Measurements from ENCODE around the gene PRCP.
A peak's percentile ranks its signal among the peaks of the same experiment; 100 is the strongest.
"Not testable (repeated sequence)": the region's sequence is repeated elsewhere in the genome, so short reads cannot be mapped to it uniquely, and the experiment has no call there.

The PRCP gene
- 16.8 to 45.1 (median 29.1) reads per million in 9 experiments for total RNA-seq

DNA sequence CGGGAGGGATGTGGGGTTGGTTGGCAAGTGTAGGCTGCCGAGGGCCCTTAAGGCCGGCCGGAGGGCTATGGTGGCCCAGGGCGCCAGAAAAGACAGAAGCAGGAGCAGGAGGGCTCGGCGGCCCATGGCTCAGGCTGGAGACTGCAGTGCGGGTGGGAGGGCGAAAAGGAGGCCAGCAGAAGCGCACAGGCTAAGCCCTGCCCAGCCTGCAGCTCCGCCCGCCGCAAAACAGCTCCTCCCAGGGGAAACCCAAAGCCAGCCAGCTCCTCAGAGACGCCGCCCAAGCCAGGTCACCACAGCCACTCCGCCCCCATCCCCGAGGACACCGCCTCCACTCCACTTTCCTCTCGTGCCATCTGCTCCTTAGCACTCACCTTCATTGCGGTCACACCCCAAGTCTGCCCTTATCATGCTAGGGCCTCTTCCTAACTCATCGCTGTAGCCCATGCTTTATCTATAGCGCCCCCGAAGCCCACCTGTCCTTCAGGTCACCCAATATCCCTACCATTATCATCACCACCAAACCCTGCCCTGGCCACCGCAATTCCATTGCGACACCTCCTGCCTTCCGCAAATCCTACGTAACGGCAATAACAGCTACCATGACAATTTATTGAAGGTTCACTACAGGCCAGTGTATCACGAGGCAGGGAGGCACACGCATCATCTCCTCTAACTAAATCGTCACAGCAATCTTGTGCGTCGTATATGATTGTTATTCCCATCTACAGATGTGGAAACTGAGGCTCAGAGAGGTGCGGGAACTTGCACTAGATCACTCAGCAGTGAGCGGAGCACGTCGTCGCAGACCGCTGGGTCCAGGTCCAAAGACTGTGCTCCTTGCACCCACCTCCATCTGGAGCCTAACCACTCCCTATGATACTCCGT lies at the start of gene PRCP:
Gene PRCP (minus strand): TSS at position 154 of the 888 bp plus-strand sequence. CDS start 28 bp downstream, at position 126.
- H3K4me1 Mint-ChIP-seq (ENCODE audit: low read depth in 2 of 2): peaks cover 29 to 42% of the 10 kb centered on the region in 2 donors
- H3K36me3 Mint-ChIP-seq (ENCODE audit: insufficient read depth): peaks cover 26% of the 10 kb centered on the region
- peak within 1 kb of the TSS; percentile 89 to 95 for H3K4me3 Mint-ChIP-seq
- ATAC-seq (replicated peaks) (peak; percentile 76), DNase-seq (peak; percentile 92 to 95 (median 93))
- H3K9me3 Mint-ChIP-seq: no peaks in the 10 kb centered on the region
- H3K27me3 Mint-ChIP-seq: no peaks in the 10 kb centered on the region
- H3K27ac Mint-ChIP-seq: peak within 1 kb of the TSS; percentile 97

DNA sequence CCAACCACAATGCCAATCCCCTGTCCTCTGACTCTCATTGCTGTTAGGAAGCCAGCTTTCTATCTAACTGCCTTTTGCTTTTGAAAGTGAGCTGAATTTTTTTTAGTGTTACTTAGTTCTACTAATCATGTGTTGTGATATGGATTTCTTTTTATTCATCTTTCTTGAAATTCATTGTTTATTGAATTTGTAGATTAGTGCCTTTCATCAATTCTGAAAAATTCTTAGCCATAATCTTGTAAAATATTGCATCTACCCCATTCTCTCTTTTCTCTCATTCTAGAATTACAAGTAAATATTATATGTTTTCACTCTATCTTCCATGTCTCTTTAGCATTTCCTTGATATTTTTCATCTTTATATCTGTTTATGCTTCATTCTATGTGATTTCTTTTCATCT lies 49.1 kb upstream of the PRCP start:
- H3K9me3 Mint-ChIP-seq: peaks cover 8 to 15% of the 10 kb centered on the region in 2 donors
- H3K36me3 Mint-ChIP-seq (ENCODE audit: insufficient read depth): peaks cover 3% of the 10 kb centered on the region
- no peak overlapping the region for H3K27ac Mint-ChIP-seq
- H3K4me1 Mint-ChIP-seq (ENCODE audit: low read depth in 2 of 2): peaks cover 4 to 10% of the 10 kb centered on the region in 2 donors
- DNase-seq: no peak
- no peak for ATAC-seq (replicated peaks)
- no peaks in the 10 kb centered on the region for H3K27me3 Mint-ChIP-seq
- no peak overlapping the region for H3K4me3 Mint-ChIP-seq

DNA sequence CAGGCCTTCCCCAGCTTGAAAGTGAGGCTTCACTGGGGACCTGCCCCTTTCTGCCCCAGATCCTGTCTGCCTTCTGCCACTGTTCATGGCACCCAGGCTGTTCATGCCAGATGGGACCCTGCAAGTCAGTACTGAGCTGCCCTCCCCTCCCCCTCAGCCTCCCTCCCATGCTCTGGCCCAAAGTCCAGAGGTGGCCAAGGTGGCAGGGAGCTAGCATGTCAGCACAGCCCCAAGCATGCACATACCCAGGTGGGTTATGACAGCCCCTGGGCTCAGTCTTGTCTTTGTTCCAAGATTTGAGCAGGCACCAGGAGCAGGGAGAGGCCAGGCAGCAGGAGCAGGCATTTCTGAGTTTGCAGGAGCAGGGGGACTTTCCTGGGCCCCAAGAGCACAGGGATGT lies 45.5 kb upstream of the PRCP start:
- Mint-ChIP-seq H3K27ac (no peak overlapping the region), H3K9me3 (no peaks in the 10 kb centered on the region), H3K36me3 (ENCODE audit: insufficient read depth) (no peaks in the 10 kb centered on the region), H3K4me3 (no peak overlapping the region), H3K4me1 (ENCODE audit: low read depth in 2 of 2) (no peaks in the 10 kb centered on the region), H3K27me3 (no peaks in the 10 kb centered on the region)
- DNase-seq (no peak), ATAC-seq (replicated peaks) (no peak)

DNA sequence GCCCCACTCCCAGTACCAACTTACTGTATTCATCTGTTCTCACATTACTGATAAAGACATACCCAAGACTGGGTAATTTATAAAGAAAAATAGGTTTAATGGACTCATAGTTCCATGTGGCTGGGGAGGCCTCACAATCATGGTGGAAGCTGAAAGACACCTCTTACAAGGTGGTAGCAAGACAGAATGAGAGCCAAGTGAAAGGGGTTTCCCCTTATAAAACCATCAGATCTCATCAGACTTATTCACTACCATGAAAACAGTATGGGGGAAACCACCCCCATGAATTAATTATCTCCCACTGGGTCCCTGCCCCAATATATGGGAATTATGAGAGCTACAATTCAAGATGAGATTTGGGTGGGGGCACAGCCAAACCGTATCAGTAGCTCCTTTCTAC lies 44.8 kb upstream of the PRCP start:
- DNase-seq; H3K9me3 Mint-ChIP-seq; H3K4me3 Mint-ChIP-seq; H3K27ac Mint-ChIP-seq; H3K4me1 Mint-ChIP-seq (ENCODE audit: low read depth in 2 of 2); H3K27me3 Mint-ChIP-seq; H3K36me3 Mint-ChIP-seq (ENCODE audit: insufficient read depth); ATAC-seq (replicated peaks): not testable (repeated sequence)

DNA sequence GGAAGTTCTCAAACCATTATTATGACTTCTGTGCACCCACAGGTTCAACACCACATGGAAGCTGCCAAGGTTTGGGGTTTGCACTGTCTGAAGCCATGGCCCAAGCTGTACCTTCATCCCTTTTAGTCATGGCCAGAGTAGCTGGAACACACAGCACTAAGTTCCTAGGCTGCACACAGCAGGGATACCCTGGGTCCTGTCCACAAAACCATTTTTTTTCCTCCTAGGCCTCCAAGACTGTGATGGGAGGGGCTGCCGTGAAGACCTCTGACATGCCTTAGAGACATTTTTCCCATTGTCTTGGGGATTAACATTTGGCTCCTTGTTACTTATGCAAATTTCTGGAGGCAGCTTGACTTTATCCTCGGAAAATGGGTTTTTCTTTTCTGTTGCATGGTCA lies 44.0 kb upstream of the PRCP start:
- no peak for DNase-seq
- Mint-ChIP-seq H3K27me3 (no peaks in the 10 kb centered on the region), H3K4me1 (ENCODE audit: low read depth in 2 of 2) (no peaks in the 10 kb centered on the region), H3K9me3 (no peaks in the 10 kb centered on the region), H3K4me3 (no peak overlapping the region), H3K36me3 (ENCODE audit: insufficient read depth) (no peaks in the 10 kb centered on the region), H3K27ac (no peak overlapping the region)
- no peak for ATAC-seq (replicated peaks)

DNA sequence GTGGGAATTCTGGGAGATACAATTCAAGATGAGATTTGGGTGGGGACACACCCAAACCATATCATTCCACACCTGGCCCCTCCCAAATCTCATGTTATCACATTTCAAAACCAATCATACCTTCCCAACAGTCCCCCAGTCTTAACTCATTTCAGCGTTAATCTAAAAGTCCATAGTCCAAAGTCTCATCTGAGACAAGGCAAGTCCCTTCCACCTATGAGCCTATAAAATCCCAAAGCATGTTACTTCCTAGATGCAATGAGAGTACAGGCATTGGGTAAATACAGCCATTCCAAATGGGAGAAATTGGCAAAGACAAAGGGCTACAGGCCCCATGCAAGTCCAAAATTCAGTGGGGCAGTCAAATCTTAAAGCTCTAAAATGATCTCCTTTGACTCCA lies 43.2 kb upstream of the PRCP start:
- not testable (repeated sequence) for H3K4me1 Mint-ChIP-seq (ENCODE audit: low read depth in 2 of 2); ATAC-seq (replicated peaks); H3K27me3 Mint-ChIP-seq; H3K9me3 Mint-ChIP-seq; DNase-seq; H3K4me3 Mint-ChIP-seq; H3K36me3 Mint-ChIP-seq (ENCODE audit: insufficient read depth); H3K27ac Mint-ChIP-seq

DNA sequence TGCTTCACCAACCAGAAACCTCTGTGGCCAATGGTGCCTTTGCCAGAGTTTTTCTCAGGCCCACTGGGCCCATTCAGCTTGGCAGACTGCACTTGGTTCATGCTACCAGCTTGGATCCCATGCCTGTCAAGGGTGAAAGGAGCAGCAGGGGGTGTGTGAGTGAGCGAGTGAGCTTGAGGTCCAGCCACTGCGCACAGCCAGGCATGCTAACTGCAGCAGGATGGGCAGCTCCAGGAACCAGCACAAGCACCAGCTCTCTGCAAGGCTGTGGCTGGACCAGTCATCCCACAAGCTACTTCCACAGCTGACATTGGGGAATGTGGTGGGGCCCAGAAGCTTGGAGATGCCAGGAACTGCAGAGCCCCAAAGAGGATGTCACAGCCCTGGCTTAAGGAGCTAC lies 42.1 kb upstream of the PRCP start:
- Mint-ChIP-seq H3K27me3 (no peaks in the 10 kb centered on the region), H3K4me1 (ENCODE audit: low read depth in 2 of 2) (no peaks in the 10 kb centered on the region), H3K4me3 (no peak overlapping the region), H3K36me3 (ENCODE audit: insufficient read depth) (no peaks in the 10 kb centered on the region), H3K27ac (no peak overlapping the region), H3K9me3 (no peaks in the 10 kb centered on the region)
- DNase-seq: no peak
- no peak for ATAC-seq (replicated peaks)

DNA sequence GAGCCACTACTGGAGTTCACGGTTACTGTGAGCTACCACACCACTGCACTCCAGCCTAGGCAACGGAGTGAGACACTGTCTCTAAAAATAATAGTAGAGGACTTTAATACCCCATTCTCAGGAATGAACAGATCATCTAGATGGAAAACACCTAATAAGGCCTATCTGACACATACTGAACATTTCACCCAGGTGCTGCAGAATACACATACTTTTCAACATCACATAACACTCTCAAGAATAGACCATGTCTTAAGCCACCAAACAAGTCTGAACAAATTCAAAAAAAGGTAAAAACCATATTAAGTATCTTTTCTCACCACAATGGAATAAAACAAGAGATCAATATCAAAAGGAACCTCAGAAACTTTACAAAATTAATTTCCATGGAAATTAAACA lies 39.2 kb upstream of the PRCP start:
- Mint-ChIP-seq H3K27ac (no peak overlapping the region), H3K36me3 (ENCODE audit: insufficient read depth) (no peaks in the 10 kb centered on the region), H3K4me1 (ENCODE audit: low read depth in 2 of 2) (no peaks in the 10 kb centered on the region), H3K27me3 (no peaks in the 10 kb centered on the region), H3K9me3 (no peaks in the 10 kb centered on the region), H3K4me3 (no peak overlapping the region)
- DNase-seq (no peak), ATAC-seq (replicated peaks) (no peak)

DNA sequence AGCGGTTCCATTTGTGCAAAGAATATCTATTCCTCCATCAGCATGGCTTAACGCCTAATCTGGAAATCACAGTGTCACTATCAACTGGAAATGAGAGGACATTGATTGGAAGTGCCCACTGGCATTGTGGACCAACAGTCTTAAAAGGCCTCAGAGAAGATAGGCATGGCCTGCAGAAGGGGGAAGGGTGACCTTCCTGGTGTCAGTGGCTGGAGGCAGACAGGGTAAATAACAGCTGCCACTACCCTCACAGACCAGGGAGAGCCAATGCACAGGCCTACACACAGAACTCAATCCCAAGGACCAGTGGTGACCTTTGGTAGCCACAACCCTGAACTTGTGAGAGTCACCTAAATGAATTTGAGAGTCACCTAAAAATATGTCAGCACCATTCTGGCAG lies 37.3 kb upstream of the PRCP start:
- no peak for DNase-seq
- no peak overlapping the region for H3K27ac Mint-ChIP-seq
- H3K36me3 Mint-ChIP-seq (ENCODE audit: insufficient read depth): no peaks in the 10 kb centered on the region
- ATAC-seq (replicated peaks): no peak
- no peaks in the 10 kb centered on the region for H3K9me3 Mint-ChIP-seq
- H3K4me3 Mint-ChIP-seq: no peak overlapping the region
- no peaks in the 10 kb centered on the region for H3K27me3 Mint-ChIP-seq
- no peaks in the 10 kb centered on the region for H3K4me1 Mint-ChIP-seq (ENCODE audit: low read depth in 2 of 2)

DNA sequence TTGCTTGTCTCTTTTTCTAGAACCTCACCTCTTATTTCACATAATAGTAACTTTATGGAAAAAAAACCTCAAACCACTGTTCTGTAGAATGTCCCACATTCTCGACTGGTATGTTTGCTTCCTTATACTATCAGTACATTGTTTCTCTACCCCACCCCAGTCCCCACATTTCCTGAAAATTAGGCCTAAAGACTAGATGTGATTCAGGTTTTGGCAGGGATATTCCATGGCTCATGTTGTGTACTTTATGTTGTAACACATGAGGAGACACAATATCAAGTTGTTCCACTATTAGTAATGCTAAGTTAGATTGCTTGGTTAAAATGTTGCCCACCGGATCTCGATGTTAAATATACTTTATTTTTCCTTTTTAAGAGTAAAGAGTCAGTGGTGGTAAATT lies 36.0 kb upstream of the PRCP start:
- Mint-ChIP-seq H3K36me3 (ENCODE audit: insufficient read depth) (no peaks in the 10 kb centered on the region), H3K9me3 (no peaks in the 10 kb centered on the region), H3K4me3 (no peak overlapping the region), H3K27ac (no peak overlapping the region), H3K4me1 (ENCODE audit: low read depth in 2 of 2) (no peaks in the 10 kb centered on the region), H3K27me3 (no peaks in the 10 kb centered on the region)
- DNase-seq: no peak
- no peak for ATAC-seq (replicated peaks)

DNA sequence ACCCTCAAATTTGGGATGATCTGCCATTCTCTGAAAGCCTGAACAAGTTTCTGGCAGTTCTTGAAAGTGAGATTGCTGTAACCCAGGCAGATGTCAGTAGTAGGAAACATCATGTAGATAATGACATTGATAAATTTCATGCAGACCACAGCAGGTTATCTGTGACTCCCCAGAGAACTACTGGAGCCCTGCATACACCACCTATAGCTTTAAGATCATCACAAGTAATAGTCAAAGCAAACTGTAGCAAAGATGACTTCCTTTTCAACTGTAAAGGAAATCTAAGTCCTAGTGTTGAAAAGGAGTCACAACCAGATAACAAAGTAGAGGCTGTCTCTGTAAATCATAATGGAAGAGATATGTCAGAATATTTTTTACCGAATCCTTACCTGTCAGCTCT lies 32.3 kb upstream of the PRCP start:
- no peak overlapping the region for H3K27ac Mint-ChIP-seq

DNA sequence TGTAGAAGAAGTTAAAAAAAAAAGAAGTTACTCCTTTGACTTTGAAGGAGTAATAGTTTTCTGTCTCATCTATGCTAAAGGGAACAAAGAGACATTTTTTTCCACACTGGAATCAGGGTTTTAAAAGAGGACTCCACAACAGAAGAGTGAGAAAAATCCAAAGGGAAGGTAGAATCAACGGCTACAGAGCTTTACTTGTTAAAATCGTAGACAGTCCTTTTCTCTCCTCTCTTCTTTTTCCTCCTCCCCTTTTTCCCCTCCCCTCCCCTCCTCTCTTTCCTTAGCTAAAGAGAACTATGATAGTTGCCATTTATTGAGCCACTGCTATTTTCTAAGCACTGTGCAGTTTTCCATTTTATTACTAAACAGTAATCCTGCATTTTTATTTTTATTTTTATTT lies 30.5 kb upstream of the PRCP start:
- H3K36me3 Mint-ChIP-seq (ENCODE audit: insufficient read depth): no peaks in the 10 kb centered on the region
- DNase-seq (no peak), ATAC-seq (replicated peaks) (no peak)
- no peaks in the 10 kb centered on the region for H3K27me3 Mint-ChIP-seq
- H3K4me1 Mint-ChIP-seq (ENCODE audit: low read depth in 2 of 2): peaks cover 2 to 6% of the 10 kb centered on the region in 2 donors
- H3K27ac Mint-ChIP-seq: no peak overlapping the region
- no peak overlapping the region for H3K4me3 Mint-ChIP-seq
- H3K9me3 Mint-ChIP-seq: no peaks in the 10 kb centered on the region

More for the DNA sequence above, 32.3 kb upstream of the PRCP start:
- DNase-seq (no peak), ATAC-seq (replicated peaks) (no peak)
- no peak overlapping the region for H3K4me3 Mint-ChIP-seq
- peaks cover 0 to under 1% of the 10 kb centered on the region in 2 donors for H3K4me1 Mint-ChIP-seq (ENCODE audit: low read depth in 2 of 2)
- no peaks in the 10 kb centered on the region for H3K36me3 Mint-ChIP-seq (ENCODE audit: insufficient read depth)
- H3K27me3 Mint-ChIP-seq: no peaks in the 10 kb centered on the region
- no peaks in the 10 kb centered on the region for H3K9me3 Mint-ChIP-seq

DNA sequence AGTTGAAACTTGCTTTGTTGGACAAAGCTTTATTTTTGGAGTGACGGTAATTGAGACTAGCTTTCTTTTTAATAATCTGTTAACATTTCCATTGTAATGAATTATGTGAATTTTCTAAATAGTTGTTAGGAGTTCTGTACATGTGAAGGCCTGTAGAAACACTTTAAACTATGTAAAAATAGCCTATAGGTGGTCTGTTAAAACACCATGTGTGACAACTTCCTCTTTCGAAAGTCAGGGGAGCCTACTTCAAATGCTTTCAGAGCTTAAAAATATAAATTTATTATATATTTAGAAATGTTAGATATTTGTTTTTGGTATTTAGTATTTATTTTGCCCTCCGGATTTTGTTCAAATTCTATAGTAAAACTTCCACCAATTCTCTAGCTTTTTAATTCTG lies 30.0 kb upstream of the PRCP start:
- Mint-ChIP-seq H3K27me3 (no peaks in the 10 kb centered on the region), H3K36me3 (ENCODE audit: insufficient read depth) (no peaks in the 10 kb centered on the region), H3K9me3 (no peaks in the 10 kb centered on the region), H3K4me3 (no peak overlapping the region), H3K4me1 (ENCODE audit: low read depth in 2 of 2) (peaks cover 2 to 6% of the 10 kb centered on the region in 2 donors), H3K27ac (no peak overlapping the region)
- ATAC-seq (replicated peaks) (no peak), DNase-seq (no peak)

DNA sequence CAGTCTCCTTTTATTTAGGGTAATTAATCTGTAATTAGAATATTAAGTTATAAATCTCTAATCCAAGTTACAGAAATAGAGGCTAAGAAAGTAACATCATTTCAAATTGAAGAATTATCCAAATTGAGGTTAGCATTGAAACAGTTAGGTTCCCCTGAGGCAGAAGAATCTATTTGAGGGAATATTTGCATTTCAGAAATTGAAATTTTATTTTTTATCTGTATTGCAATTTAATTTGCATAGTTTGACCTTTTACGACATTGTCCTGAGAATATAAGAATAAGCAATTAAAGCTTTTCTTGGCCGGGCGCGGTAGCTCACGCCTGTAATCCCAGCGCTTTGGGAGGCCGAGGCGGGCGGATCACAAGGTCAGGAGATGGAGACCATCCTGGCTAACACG lies 28.9 kb upstream of the PRCP start:
- no peaks in the 10 kb centered on the region for H3K36me3 Mint-ChIP-seq (ENCODE audit: insufficient read depth)
- no peaks in the 10 kb centered on the region for H3K27me3 Mint-ChIP-seq
- H3K9me3 Mint-ChIP-seq: no peaks in the 10 kb centered on the region
- ATAC-seq (replicated peaks): no peak
- DNase-seq: no peak
- no peak overlapping the region for H3K4me3 Mint-ChIP-seq
- no peak overlapping the region for H3K27ac Mint-ChIP-seq
- peaks cover 2 to 6% of the 10 kb centered on the region in 2 donors for H3K4me1 Mint-ChIP-seq (ENCODE audit: low read depth in 2 of 2)

All from effector memory CD8-positive, alpha-beta T cell (primary cell).